Activated CD8-positive, alpha-beta T cell treated with anti-CD3 and anti-CD28 coated beads, Interleukin-2, amount 10 ng/mL, durations not matched to agents 7 days and 5 days (primary cell): Measurements from ENCODE around the gene IQCE. TPM values are rescaled to one million over a fixed set of nuclear protein-coding genes. Genes with fewer than 3 reads are reported as not detected.
A peak's percentile ranks its signal among the peaks of the same experiment; 100 is the strongest.

Experiments
- ATAC-seq: fragments of 150-1000 bp; cut with Tn5 transposase; one replicate; pipeline ENCODE4 v1.10.0; 2021; ENCODE audit warnings: moderate library complexity
- CTCF ChIA-PET: fragments of 350-600 bp; sonication (Branson Sonifier 250); formaldehyde crosslinking; loops from one replicate; lab custom pipeline; 2021; ENCODE audit warnings: antibody characterized with exemption; lab: Charles Lee
- POLR2A ChIA-PET: fragments of 350-600 bp; sonication (Branson Sonifier 250); formaldehyde crosslinking; loops from one replicate; lab custom pipeline; 2021; ENCODE audit warnings: antibody characterized with exemption; lab: Charles Lee
- DNase-seq: peaks from one replicate; pipeline ENCODE4 v3.0.0-alpha.2; 2020
- H3K27ac Mint-ChIP-seq: one replicate; pipeline ENCODE4 v1.8.0; 2021; ENCODE audit warnings: mild to moderate bottlenecking, mixed read lengths
- H3K27me3 Mint-ChIP-seq: one replicate; pipeline ENCODE4 v1.8.0; 2021; ENCODE audit warnings: low read depth, mixed read lengths
- H3K36me3 Mint-ChIP-seq: one replicate; pipeline ENCODE4 v1.8.0; 2021; ENCODE audit warnings: low read depth, mixed read lengths
- H3K4me1 Mint-ChIP-seq: one replicate; pipeline ENCODE4 v1.8.0; 2021; ENCODE audit warnings: low read depth, mixed read lengths
- H3K4me3 Mint-ChIP-seq: one replicate; pipeline ENCODE4 v1.8.0; 2021; ENCODE audit warnings: mild to moderate bottlenecking, mixed read lengths
- H3K9me3 Mint-ChIP-seq: one replicate; pipeline ENCODE4 v1.8.0; 2022; ENCODE audit warnings: mixed read lengths; ENCODE audit not compliant: insufficient read depth
- total RNA-seq, 2 experiments: library from RNA; stranded (reverse); gene quantifications; one replicate each; pipeline ENCODE4 v1.2.3, GENCODE V29; 2021

The IQCE gene, protein sequence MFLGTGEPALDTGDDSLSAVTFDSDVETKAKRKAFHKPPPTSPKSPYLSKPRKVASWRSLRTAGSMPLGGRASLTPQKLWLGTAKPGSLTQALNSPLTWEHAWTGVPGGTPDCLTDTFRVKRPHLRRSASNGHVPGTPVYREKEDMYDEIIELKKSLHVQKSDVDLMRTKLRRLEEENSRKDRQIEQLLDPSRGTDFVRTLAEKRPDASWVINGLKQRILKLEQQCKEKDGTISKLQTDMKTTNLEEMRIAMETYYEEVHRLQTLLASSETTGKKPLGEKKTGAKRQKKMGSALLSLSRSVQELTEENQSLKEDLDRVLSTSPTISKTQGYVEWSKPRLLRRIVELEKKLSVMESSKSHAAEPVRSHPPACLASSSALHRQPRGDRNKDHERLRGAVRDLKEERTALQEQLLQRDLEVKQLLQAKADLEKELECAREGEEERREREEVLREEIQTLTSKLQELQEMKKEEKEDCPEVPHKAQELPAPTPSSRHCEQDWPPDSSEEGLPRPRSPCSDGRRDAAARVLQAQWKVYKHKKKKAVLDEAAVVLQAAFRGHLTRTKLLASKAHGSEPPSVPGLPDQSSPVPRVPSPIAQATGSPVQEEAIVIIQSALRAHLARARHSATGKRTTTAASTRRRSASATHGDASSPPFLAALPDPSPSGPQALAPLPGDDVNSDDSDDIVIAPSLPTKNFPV
- total RNA-seq, result 10 to 100 TPM; 11.6 to 12.4 TPM

DNA sequence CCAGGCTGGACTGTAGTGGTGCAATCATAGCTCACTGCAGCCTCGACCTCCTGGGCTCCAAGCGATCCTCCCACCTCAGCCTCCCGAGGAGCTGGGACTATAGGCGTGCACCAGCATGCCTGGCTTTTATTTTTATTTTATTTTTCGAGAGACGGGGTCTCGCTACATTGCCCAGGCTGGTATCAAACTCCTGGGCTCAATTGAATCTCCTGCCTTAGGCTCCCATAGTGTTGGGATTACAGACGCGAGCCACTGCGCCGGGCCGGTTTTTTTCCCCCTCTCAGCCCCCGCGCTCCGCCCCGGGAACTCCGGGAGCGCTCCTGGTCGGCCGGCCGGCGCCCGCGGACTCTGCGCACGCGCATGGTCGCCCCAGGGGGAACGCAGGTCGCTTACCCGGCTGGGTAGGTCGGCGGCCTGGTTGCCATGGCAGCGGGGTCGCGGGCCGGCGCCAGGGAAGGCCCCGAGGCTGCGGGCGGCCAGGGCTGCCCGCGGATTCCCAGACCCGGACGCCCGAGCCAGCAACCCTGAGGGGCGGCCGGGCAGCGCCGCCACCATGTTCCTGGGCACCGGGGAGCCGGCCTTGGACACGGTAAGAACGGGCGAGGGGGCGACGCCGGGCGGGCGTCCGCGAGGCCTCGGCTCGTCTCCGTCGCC, at the start of gene IQCE:
TSS of gene IQCE (plus strand) at position 351 of the 654 bp plus-strand sequence. CDS start at position 554, 203 bp downstream.
- peak; percentile 50 for ATAC-seq

DNA sequence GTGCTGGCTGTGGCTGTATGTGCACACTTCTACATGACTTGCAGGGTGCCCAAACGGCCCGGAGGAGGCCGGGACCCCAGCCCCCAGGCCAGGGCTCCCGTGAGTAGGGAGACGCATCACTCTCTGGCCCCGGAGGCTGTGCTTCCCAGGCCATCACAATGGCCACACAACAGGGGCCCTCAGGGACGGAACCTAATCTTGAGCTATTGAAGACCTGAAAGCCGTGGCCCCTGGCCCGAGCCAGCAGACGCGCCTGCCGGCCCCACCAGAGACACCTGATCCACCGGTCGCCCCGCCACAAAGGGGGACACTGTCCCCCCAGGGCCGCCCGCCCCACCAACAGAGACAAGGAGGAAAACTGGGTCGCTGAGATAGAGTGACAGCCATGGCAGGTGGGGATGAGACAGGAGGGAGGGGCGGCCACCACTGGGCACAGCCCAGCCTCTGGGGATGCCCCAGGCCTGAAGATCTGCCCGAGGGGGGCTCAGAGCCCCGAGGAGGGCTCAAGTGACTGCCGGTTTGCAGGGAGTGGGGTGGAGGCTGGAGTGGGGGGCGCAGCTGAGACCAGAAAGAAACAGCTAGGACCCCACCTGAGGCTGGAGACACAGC, 49.4 kb upstream of the IQCE start:
- Mint-ChIP-seq H3K36me3 (no peaks in the 10 kb centered on the region), H3K4me1 (peaks cover 62% of the 10 kb centered on the region), H3K27ac (peak overlapping the region; percentile 92), H3K27me3 (no peaks in the 10 kb centered on the region), H3K9me3 (no peaks in the 10 kb centered on the region), H3K4me3 (peak overlapping the region; percentile 70)
- DNase-seq (no peak), ATAC-seq (no peak)
- ChIA-PET POLR2A (interaction anchor here (0.7 to 4.4 kb wide), 6 partner anchors 8 to 136 kb away, joined by 3 to 57 read pairs (median 4); partner anchors contain the start of gene LFNG), CTCF (interaction anchor here (1.5 kb wide), 1 partner anchor 13 kb away, joined by 3 read pairs; no protein-coding TSS in a partner anchor)

More for the DNA sequence above, at the start of gene IQCE:
- peaks cover 4% of the 10 kb centered on the region for H3K36me3 Mint-ChIP-seq
- H3K27ac Mint-ChIP-seq, result peak within 1 kb of the TSS; percentile 65
- no peaks in the 10 kb centered on the region for H3K27me3 Mint-ChIP-seq
- POLR2A ChIA-PET, result interaction anchor here (0.6 to 1.2 kb wide), 3 partner anchors 48 to 587 kb away, joined by 3 to 4 read pairs (median 3); no protein-coding TSS in a partner anchor
- H3K4me3 Mint-ChIP-seq, result peak within 1 kb of the TSS; percentile 77
- DNase-seq, result peak; percentile 93
- CTCF ChIA-PET, result interaction anchor here (1.4 to 4.9 kb wide), 4 partner anchors 61 to 151 kb away, joined by 3 to 23 read pairs (median 4); no protein-coding TSS in a partner anchor
- peaks cover 35% of the 10 kb centered on the region for H3K4me1 Mint-ChIP-seq
- no peaks in the 10 kb centered on the region for H3K9me3 Mint-ChIP-seq

DNA sequence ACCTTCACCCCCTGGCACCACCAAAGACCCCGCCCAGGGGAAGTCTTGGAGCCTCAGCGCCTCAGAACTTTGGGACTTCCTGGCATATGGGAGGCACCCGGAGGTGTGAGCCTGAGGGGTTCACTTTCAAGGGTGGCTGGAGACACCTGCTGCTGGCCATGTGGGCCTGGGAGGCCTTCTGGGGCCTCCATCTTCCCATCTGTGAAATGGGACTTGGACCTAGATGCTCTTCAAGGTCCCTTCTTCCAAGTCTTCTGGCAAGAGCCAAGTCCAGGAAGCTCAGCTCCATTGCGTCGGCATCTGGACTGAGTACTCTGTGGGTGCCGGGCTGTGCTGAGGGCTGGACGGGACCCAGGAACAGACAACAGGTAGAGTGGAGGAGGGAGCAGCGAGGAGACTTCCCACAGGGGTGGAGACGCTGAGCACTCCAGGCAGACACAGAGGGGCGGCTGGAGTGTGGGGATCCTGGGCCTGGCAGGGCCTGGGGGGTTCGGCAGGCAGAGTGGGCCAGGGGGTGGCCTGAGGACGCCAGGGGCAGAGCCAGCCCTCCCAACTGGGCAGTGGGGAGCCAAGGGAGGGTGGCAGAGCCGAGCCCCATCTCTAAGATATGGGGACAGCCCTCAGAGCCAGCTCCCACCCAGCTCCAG, 48.5 kb upstream of the IQCE start:
- Mint-ChIP-seq H3K4me1 (peaks cover 62% of the 10 kb centered on the region), H3K36me3 (no peaks in the 10 kb centered on the region), H3K4me3 (peak overlapping the region; percentile 75), H3K27ac (peak overlapping the region; percentile 95), H3K9me3 (no peaks in the 10 kb centered on the region), H3K27me3 (no peaks in the 10 kb centered on the region)
- ATAC-seq (no peak), DNase-seq (no peak)
- ChIA-PET CTCF (interaction anchor here (0.7 to 1.5 kb wide), 4 partner anchors 12 to 45 kb away, joined by 3 to 7 read pairs (median 6); no protein-coding TSS in a partner anchor), POLR2A (interaction anchor here (0.7 to 4.4 kb wide), 7 partner anchors 9 to 135 kb away, joined by 3 to 57 read pairs (median 7); partner anchors contain the start of gene LFNG)

DNA sequence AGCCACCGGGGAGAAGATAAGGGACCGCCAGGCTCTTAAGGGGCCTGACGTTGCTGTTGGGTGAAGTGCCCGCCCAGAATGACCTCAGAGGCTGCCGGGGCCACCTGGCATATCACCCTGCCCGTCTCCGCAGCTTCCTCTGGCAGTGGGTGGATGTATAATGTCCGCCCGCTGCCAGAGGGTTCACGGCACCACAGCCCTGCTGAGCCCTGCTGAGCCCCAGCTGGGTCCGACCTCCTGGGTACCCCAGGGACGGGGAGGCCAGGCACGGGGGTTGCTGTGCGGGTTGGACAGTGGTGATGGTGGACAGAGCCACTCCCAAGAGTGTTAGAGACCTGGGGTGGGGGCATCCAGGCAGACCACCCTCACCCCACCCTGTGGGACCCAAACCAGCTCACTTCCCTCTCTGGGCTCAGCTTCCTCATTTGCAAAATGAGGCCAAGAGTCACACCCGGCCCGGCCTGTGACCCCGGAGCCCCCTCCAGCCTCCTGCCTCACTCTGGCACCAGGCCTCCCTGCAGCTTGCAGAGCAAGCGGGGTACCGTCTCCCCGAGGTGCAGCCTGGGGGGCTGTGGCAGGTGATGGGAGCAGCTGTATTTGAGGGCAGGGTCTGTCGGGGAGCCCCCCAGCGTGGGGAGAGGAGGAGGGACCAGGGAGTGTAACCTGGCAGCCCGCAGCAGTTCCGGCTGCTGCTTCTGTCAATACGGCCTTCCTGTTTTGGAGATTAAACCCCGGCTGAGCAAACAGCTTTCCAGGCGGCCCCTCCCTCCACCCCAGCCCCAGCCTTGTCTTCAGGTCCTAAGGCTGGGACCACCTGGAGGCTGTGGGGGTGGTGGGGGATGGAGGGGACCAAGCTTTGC, 47.6 kb upstream of the IQCE start:
- ChIA-PET POLR2A (interaction anchor here (0.7 to 4.4 kb wide), 10 partner anchors 10 to 108 kb away, joined by 3 to 57 read pairs (median 4); partner anchors contain the start of genes CHST12, IQCE and LFNG), CTCF (interaction anchor here (0.7 to 1.5 kb wide), 6 partner anchors 11 to 199 kb away, joined by 3 to 7 read pairs (median 6); no protein-coding TSS in a partner anchor)
- H3K36me3 Mint-ChIP-seq, result no peaks in the 10 kb centered on the region
- no peaks in the 10 kb centered on the region for H3K9me3 Mint-ChIP-seq
- peak overlapping the region; percentile 95 for H3K27ac Mint-ChIP-seq
- H3K27me3 Mint-ChIP-seq, result no peaks in the 10 kb centered on the region
- ATAC-seq (peak; percentile 38), DNase-seq (peak; percentile 82)
- peak overlapping the region; percentile 75 for H3K4me3 Mint-ChIP-seq
- peaks cover 62% of the 10 kb centered on the region for H3K4me1 Mint-ChIP-seq

DNA sequence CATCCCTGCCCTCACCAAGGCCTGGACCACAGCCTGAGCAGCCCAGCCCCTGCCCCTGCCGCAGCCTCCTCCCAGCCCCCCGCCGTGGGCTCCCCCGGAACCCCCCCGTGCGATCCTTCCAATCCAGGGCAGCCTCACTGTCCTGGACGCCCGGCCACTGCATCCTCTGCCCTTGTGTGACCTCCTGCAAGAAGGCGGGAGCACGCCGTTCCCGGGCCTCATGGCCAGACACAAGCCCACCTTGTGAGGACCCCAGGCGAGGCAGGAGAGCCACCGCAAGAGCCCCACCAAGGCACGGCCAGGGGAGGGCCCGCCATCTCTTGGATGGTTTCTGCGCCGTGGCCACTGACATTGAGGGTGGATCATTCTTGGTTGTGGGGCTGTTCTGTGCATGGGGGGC, 47.0 kb upstream of the IQCE start:
- Mint-ChIP-seq H3K4me3 (peak overlapping the region; percentile 75), H3K4me1 (peaks cover 62% of the 10 kb centered on the region), H3K36me3 (no peaks in the 10 kb centered on the region), H3K27ac (peak overlapping the region; percentile 95), H3K9me3 (no peaks in the 10 kb centered on the region), H3K27me3 (no peaks in the 10 kb centered on the region)
- POLR2A ChIA-PET, result interaction anchor here (1.1 to 4.4 kb wide), 8 partner anchors 9 to 109 kb away, joined by 3 to 57 read pairs (median 4); partner anchors contain the start of genes CHST12 and LFNG
- no peak for DNase-seq
- CTCF ChIA-PET, result interaction anchor here (0.8 to 1.5 kb wide), 3 partner anchors 11 to 147 kb away, joined by 3 to 7 read pairs (median 3); no protein-coding TSS in a partner anchor
- no peak for ATAC-seq

DNA sequence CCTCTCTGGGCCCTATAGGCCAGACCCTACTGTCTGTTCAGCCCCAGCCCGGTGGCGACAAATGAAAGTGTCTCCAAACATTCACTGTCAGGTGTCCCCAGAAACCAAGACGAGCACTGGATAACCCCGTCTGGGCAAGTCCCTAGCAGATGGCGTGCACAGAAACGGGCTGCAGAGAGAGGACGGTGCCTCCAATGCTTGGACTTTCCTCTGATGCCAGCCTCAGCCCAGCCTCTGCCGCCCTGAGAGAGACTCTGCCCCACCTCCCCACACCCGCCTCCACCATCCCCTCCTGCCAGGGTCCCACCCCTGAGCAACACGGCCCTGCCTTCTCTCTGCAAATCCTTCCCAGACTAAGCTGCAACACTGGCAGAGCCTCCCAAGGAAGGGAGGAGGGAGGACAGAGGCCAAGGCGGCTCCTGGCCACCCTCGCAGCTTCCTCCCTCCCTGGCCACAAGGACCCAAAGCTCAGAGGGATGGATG, 46.6 kb upstream of the IQCE start:
- DNase-seq, result no peak
- H3K36me3 Mint-ChIP-seq, result no peaks in the 10 kb centered on the region

DNA sequence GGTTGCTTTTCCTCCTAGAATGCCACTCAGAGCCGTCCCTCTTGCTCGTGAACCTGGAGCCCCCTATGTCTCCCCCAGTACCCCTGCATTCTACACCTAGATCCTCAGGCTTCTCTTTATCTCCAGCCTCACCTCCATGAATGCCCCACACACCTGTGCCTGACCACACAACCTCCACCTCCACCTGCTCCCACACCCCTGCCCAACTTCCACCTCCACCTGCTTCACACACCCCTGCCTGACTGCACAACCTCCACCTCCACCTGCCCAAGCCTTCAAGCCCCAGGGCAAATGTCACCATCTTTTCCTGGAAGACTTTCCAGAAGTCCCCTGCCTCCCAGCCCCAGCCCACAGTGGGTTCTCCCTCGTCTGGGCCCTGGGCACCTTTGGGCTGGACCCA, 46.1 kb upstream of the IQCE start:
- H3K4me1 Mint-ChIP-seq, result peaks cover 63% of the 10 kb centered on the region
- CTCF ChIA-PET, result no interaction called here
- H3K27ac Mint-ChIP-seq, result peak overlapping the region; percentile 95
- peak overlapping the region; percentile 28 for H3K4me3 Mint-ChIP-seq
- H3K36me3 Mint-ChIP-seq, result no peaks in the 10 kb centered on the region
- ATAC-seq (no peak), DNase-seq (no peak)
- H3K9me3 Mint-ChIP-seq, result no peaks in the 10 kb centered on the region
- POLR2A ChIA-PET, result interaction anchor here (2.5 kb wide), 1 partner anchor 17 kb away, joined by 12 read pairs; no protein-coding TSS in a partner anchor
- H3K27me3 Mint-ChIP-seq, result no peaks in the 10 kb centered on the region

More for the DNA sequence above, 46.6 kb upstream of the IQCE start:
- Mint-ChIP-seq H3K4me1 (peaks cover 63% of the 10 kb centered on the region), H3K9me3 (no peaks in the 10 kb centered on the region), H3K27ac (peak overlapping the region; percentile 95), H3K27me3 (no peaks in the 10 kb centered on the region), H3K4me3 (peak overlapping the region; percentile 75)
- CTCF ChIA-PET, result no interaction called here
- POLR2A ChIA-PET, result interaction anchor here (1.5 to 4.4 kb wide), 3 partner anchors 9 to 106 kb away, joined by 5 to 57 read pairs (median 12); partner anchors contain the start of gene LFNG
- ATAC-seq, result no peak

DNA sequence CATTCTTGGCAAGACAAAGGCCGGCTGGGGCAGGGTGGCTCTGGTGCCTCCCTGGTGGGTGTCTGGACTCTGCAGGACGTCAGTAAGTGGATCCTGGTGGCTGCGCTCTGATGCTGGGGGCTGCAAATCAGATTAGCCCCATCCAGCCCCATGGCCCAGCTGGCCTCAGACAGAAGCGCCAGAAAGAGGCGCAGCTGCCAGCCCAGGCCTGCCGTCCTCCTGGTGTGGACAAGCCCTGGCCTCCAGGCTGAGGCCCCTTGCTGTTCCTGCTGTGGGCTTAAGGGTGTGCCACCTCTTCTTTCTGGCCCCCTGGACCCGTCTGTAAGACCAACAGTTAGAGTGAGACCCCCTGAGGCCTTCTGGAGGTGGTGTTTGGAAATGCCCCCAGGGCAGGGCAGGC, 45.1 kb upstream of the IQCE start:
- Mint-ChIP-seq H3K4me3 (no peak overlapping the region), H3K27ac (no peak overlapping the region), H3K36me3 (no peaks in the 10 kb centered on the region), H3K9me3 (no peaks in the 10 kb centered on the region), H3K4me1 (peaks cover 61% of the 10 kb centered on the region), H3K27me3 (no peaks in the 10 kb centered on the region)
- POLR2A ChIA-PET, result no interaction called here
- CTCF ChIA-PET, result no interaction called here
- no peak for ATAC-seq
- no peak for DNase-seq

DNA sequence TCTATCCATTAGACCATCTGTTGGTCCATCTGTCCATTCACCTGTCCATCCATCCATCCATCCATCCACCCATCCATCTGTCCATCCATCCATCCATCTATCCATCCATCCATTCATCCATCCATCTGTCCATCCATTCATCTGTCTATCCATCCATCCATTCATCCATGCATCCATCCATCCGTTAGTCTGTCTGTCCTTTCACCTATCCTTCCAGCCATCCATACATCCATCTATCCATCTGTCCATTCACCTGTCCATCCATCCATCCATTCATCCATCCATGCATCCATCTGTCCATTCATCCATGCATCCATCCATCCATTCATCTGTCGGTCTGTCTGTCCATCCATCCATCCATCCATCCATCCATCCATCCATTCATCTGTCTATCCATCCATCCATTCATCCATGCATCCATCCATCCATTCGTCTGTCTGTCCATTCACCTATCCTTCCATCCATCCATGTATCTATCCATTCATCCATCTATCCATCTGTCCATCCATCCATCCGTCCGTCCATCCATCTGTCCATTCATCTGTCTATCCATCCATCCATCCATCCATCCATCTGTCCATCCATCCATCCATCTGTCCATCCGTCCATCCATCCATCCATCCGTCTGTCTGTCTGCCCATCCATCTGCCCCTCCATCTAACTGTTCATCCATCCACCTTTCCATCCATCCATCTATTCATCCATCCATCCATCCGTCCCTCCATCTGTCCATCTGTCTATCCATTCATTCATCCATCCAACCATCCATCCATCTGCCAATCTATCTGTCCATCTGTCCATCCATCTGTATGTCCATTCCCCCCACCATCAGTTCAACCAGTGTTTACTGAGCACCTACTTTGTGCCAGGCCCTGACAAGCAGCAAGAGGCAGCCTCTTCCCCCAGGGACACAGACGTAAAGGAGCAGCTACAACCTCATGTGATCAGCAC, 44.0 kb upstream of the IQCE start:
- no peaks in the 10 kb centered on the region for H3K27me3 Mint-ChIP-seq
- ChIA-PET CTCF (no interaction called here), POLR2A (no interaction called here)
- H3K36me3 Mint-ChIP-seq, result no peaks in the 10 kb centered on the region
- H3K4me1 Mint-ChIP-seq, result peaks cover 54% of the 10 kb centered on the region
- no peak overlapping the region for H3K27ac Mint-ChIP-seq
- DNase-seq (no peak), ATAC-seq (no peak)
- no peak overlapping the region for H3K4me3 Mint-ChIP-seq
- H3K9me3 Mint-ChIP-seq, result no peaks in the 10 kb centered on the region
